ENCODE results near the gene UBTD1.

UBTD1 gene

GRCh38 chr10:97508342-97508741 lies 9.6 kb downstream of the UBTD1 start:
- no peak for DNase-seq (ENCODE audit: low read depth, low spot score)
- H3K4me3 ChIP-seq (ENCODE audit: insufficient read length, low read depth), result no peak overlapping the region
- H3K9ac ChIP-seq (ENCODE audit: insufficient read length, low read depth), result no peak overlapping the region
- H3K4me1 ChIP-seq (ENCODE audit: insufficient read depth, insufficient read length), result no peaks in the 10 kb centered on the region
- H3K27me3 ChIP-seq (ENCODE audit: insufficient read depth, insufficient read length), result no peaks in the 10 kb centered on the region
- TF ChIP-seq SUZ12 (IDR thresholded peaks at IDR 0.05; ENCODE audit: extremely low read depth, insufficient read depth, insufficient read length), result no peak
- no peak for TF ChIP-seq YY1 (IDR thresholded peaks at IDR 0.05; ENCODE audit: insufficient read depth, insufficient read length)
- no peak for TF ChIP-seq ZNF274 (IDR thresholded peaks at IDR 0.05; ENCODE audit: low read depth, low read length)
- no peaks in the 10 kb centered on the region for H3K9me3 ChIP-seq (ENCODE audit: insufficient read depth, low read length)
- no peaks in the 10 kb centered on the region for H3K36me3 ChIP-seq (ENCODE audit: insufficient read depth, insufficient read length, low read length)

- Histone ChIP-seq H3K27me3 (ENCODE audit: insufficient read depth, insufficient read length) (no peaks in the 10 kb centered on the region), H3K4me1 (ENCODE audit: insufficient read depth, insufficient read length) (no peaks in the 10 kb centered on the region), H3K4me3 (ENCODE audit: insufficient read length, low read depth) (no peak overlapping the region), H3K9ac (ENCODE audit: insufficient read length, low read depth) (no peak overlapping the region), H3K9me3 (ENCODE audit: insufficient read depth, low read length) (no peaks in the 10 kb centered on the region), H3K36me3 (ENCODE audit: insufficient read depth, insufficient read length, low read length) (no peaks in the 10 kb centered on the region)
- TF ChIP-seq YY1 (IDR thresholded peaks at IDR 0.05; ENCODE audit: insufficient read depth, insufficient read length), result no peak
- TF ChIP-seq ZNF274 (IDR thresholded peaks at IDR 0.05; ENCODE audit: low read depth, low read length), result no peak
- no peak for TF ChIP-seq SUZ12 (IDR thresholded peaks at IDR 0.05; ENCODE audit: extremely low read depth, insufficient read depth, insufficient read length)
- no peak for DNase-seq (ENCODE audit: low read depth, low spot score)
These were observed 10.5 kb downstream of the UBTD1 start for GRCh38 chr10:97509120-97509680.

GRCh38 chr10:97510686-97511085 lies 12.0 kb downstream of the UBTD1 start:
- Histone ChIP-seq H3K27me3 (ENCODE audit: insufficient read depth, insufficient read length) (no peaks in the 10 kb centered on the region), H3K4me3 (ENCODE audit: insufficient read length, low read depth) (no peak overlapping the region), H3K9ac (ENCODE audit: insufficient read length, low read depth) (no peak overlapping the region), H3K36me3 (ENCODE audit: insufficient read depth, insufficient read length, low read length) (no peaks in the 10 kb centered on the region), H3K4me1 (ENCODE audit: insufficient read depth, insufficient read length) (no peaks in the 10 kb centered on the region), H3K9me3 (ENCODE audit: insufficient read depth, low read length) (no peaks in the 10 kb centered on the region)
- TF ChIP-seq ZNF274 (IDR thresholded peaks at IDR 0.05; ENCODE audit: low read depth, low read length) (no peak), YY1 (IDR thresholded peaks at IDR 0.05; ENCODE audit: insufficient read depth, insufficient read length) (no peak), SUZ12 (IDR thresholded peaks at IDR 0.05; ENCODE audit: extremely low read depth, insufficient read depth, insufficient read length) (no peak)
- no peak for DNase-seq (ENCODE audit: low read depth, low spot score)

- H3K27me3 ChIP-seq (ENCODE audit: insufficient read depth, insufficient read length), result no peaks in the 10 kb centered on the region
- H3K4me3 ChIP-seq (ENCODE audit: insufficient read length, low read depth), result no peak overlapping the region
- no peak for TF ChIP-seq SUZ12 (IDR thresholded peaks at IDR 0.05; ENCODE audit: extremely low read depth, insufficient read depth, insufficient read length)
- no peak for TF ChIP-seq YY1 (IDR thresholded peaks at IDR 0.05; ENCODE audit: insufficient read depth, insufficient read length)
- TF ChIP-seq ZNF274 (IDR thresholded peaks at IDR 0.05; ENCODE audit: low read depth, low read length), result no peak
- DNase-seq (ENCODE audit: low read depth, low spot score), result no peak
- H3K4me1 ChIP-seq (ENCODE audit: insufficient read depth, insufficient read length), result no peaks in the 10 kb centered on the region
- no peaks in the 10 kb centered on the region for H3K36me3 ChIP-seq (ENCODE audit: insufficient read depth, insufficient read length, low read length)
- no peak overlapping the region for H3K9ac ChIP-seq (ENCODE audit: insufficient read length, low read depth)
- H3K9me3 ChIP-seq (ENCODE audit: insufficient read depth, low read length), result no peaks in the 10 kb centered on the region
These were observed 13.2 kb downstream of the UBTD1 start for GRCh38 chr10:97511711-97512440.

GRCh38 chr10:97512993-97513392 lies 14.3 kb downstream of the UBTD1 start:
- Histone ChIP-seq H3K9me3 (ENCODE audit: insufficient read depth, low read length) (no peaks in the 10 kb centered on the region), H3K9ac (ENCODE audit: insufficient read length, low read depth) (no peak overlapping the region), H3K36me3 (ENCODE audit: insufficient read depth, insufficient read length, low read length) (no peaks in the 10 kb centered on the region), H3K4me3 (ENCODE audit: insufficient read length, low read depth) (no peak overlapping the region), H3K27me3 (ENCODE audit: insufficient read depth, insufficient read length) (no peaks in the 10 kb centered on the region), H3K4me1 (ENCODE audit: insufficient read depth, insufficient read length) (peaks cover 6% of the 10 kb centered on the region)
- TF ChIP-seq YY1 (IDR thresholded peaks at IDR 0.05; ENCODE audit: insufficient read depth, insufficient read length), result no peak
- TF ChIP-seq ZNF274 (IDR thresholded peaks at IDR 0.05; ENCODE audit: low read depth, low read length), result no peak
- TF ChIP-seq SUZ12 (IDR thresholded peaks at IDR 0.05; ENCODE audit: extremely low read depth, insufficient read depth, insufficient read length), result no peak
- DNase-seq (ENCODE audit: low read depth, low spot score), result no peak

- TF ChIP-seq YY1 (IDR thresholded peaks at IDR 0.05; ENCODE audit: insufficient read depth, insufficient read length), result no peak
- no peak for TF ChIP-seq ZNF274 (IDR thresholded peaks at IDR 0.05; ENCODE audit: low read depth, low read length)
- TF ChIP-seq SUZ12 (IDR thresholded peaks at IDR 0.05; ENCODE audit: extremely low read depth, insufficient read depth, insufficient read length), result no peak
- Histone ChIP-seq H3K9me3 (ENCODE audit: insufficient read depth, low read length) (no peaks in the 10 kb centered on the region), H3K4me1 (ENCODE audit: insufficient read depth, insufficient read length) (peaks cover 11% of the 10 kb centered on the region), H3K4me3 (ENCODE audit: insufficient read length, low read depth) (no peak overlapping the region), H3K9ac (ENCODE audit: insufficient read length, low read depth) (no peak overlapping the region), H3K36me3 (ENCODE audit: insufficient read depth, insufficient read length, low read length) (no peaks in the 10 kb centered on the region), H3K27me3 (ENCODE audit: insufficient read depth, insufficient read length) (no peaks in the 10 kb centered on the region)
- no peak for DNase-seq (ENCODE audit: low read depth, low spot score)
These were observed 15.6 kb downstream of the UBTD1 start for GRCh38 chr10:97514344-97514743.

GRCh38 chr10:97515271-97515978 lies 16.7 kb downstream of the UBTD1 start:
- no peak for TF ChIP-seq ZNF274 (IDR thresholded peaks at IDR 0.05; ENCODE audit: low read depth, low read length)
- TF ChIP-seq SUZ12 (IDR thresholded peaks at IDR 0.05; ENCODE audit: extremely low read depth, insufficient read depth, insufficient read length), result no peak
- no peak for TF ChIP-seq YY1 (IDR thresholded peaks at IDR 0.05; ENCODE audit: insufficient read depth, insufficient read length)
- Histone ChIP-seq H3K36me3 (ENCODE audit: insufficient read depth, insufficient read length, low read length) (no peaks in the 10 kb centered on the region), H3K9ac (ENCODE audit: insufficient read length, low read depth) (no peak overlapping the region), H3K27me3 (ENCODE audit: insufficient read depth, insufficient read length) (no peaks in the 10 kb centered on the region), H3K4me1 (ENCODE audit: insufficient read depth, insufficient read length) (peaks cover 11% of the 10 kb centered on the region), H3K9me3 (ENCODE audit: insufficient read depth, low read length) (no peaks in the 10 kb centered on the region), H3K4me3 (ENCODE audit: insufficient read length, low read depth) (no peak overlapping the region)
- DNase-seq (ENCODE audit: low read depth, low spot score), result no peak
